Lower leg skin (tissue), 4 donors: ENCODE measurements around the gene IFNL1. TPM values are rescaled to one million over a fixed set of nuclear protein-coding genes. Genes with fewer than 3 reads are reported as not detected.
"Not testable (repeated sequence)": the region's sequence is repeated elsewhere in the genome, so short reads cannot be mapped to it uniquely, and the experiment has no call there.

ENCODE experiments used
- DNase-seq, 2 donors: peaks; one replicate each; pipeline ENCODE4 v3.0.0-alpha.2; 2019; ENCODE audit warnings: low spot score in 2 of 2
- H3K4me3 ChIP-seq: fragments of 200-600 bp; sonication (generic); 2 replicates; pipeline ENCODE4 v1.5.1; 2017; ENCODE audit warnings: mild to moderate bottlenecking, low read depth; ENCODE audit not compliant: poor library complexity, severe bottlenecking
- POLR2A ChIP-seq, 2 donors: fragments of 450-650 bp; IDR thresholded peaks; one replicate each; pipeline ENCODE4 v1.6.1; 2016 to 2017; ENCODE audit warnings: antibody characterized with exemption in 2 of 2, mild to moderate bottlenecking in 1 of 2, moderate library complexity in 1 of 2
- WGBS, 2 donors: methylation state at CpG; one replicate each; pipeline ENCODE4 v1.1.5; 2018; 5-methylcytosine and 5-hydroxymethylcytosine counted together
- intact Hi-C: fragments of 100-400 bp; cut with DNase I; formaldehyde crosslinking; loops from one replicate; pipeline ENCODE4 v1.15.0; 2023; ENCODE audit warnings: low total_unique reads
- total RNA-seq, 4 donors: library from RNA; depleted of rRNA; stranded (reverse); fragments of >200 nt; gene quantifications; one replicate each; pipeline ENCODE4 v1.1.0, GENCODE V29; 2016
- TF ChIP-seq, protein P1 (sequence below), 3 donors: fragments of 450-650 bp; IDR thresholded peaks; one replicate each; pipeline ENCODE4 v1.5.1; 2016; ENCODE audit warnings: antibody characterized with exemption in 3 of 3, mild to moderate bottlenecking in 3 of 3, moderate library complexity in 2 of 3

Gene IFNL1
- total RNA-seq, 4 donors from 2014 or later: not detected

DNA sequence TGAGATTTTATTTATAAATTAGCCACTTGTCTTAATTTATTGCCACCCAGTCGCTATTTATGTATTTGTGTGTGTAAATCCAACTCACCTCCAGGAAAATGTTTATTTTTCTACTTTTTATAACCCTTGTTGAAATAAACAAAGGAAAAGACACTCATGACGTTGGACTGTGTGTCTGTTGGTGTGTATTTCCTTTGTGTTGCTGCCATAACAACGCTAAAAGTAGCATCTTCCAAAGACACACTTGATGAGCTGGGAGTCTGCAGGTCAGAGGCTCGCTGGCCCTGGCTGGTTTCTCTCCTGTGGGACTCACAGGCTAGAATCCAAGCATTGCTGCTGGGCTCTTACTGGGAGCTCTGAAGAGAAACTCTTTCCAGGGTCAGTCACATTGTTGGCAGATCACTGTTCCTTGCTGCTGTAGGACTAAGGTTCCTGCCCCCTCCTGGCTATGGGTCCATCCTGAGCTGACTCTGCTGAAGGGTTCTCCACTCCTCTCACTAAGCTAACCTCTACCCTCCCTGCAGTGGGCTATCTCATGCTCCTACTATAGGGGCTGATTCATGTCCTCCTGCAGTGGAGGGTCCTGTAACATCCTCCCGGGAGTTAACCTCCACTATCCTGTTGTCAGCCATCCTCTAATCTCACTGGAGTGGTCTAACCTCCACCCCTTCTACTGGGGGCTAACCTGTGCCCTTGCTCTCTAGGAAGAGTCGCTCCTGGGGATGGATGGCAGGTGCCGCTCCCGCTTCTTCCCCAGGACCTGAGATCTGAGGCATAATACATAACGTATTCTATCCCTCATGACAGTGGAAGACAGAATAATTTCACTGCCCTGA lies 26.0 kb upstream of the IFNL1 start:
- TF ChIP-seq POLR2A (IDR thresholded peaks at IDR 0.05): no peak
- TF ChIP-seq, protein P1, sequence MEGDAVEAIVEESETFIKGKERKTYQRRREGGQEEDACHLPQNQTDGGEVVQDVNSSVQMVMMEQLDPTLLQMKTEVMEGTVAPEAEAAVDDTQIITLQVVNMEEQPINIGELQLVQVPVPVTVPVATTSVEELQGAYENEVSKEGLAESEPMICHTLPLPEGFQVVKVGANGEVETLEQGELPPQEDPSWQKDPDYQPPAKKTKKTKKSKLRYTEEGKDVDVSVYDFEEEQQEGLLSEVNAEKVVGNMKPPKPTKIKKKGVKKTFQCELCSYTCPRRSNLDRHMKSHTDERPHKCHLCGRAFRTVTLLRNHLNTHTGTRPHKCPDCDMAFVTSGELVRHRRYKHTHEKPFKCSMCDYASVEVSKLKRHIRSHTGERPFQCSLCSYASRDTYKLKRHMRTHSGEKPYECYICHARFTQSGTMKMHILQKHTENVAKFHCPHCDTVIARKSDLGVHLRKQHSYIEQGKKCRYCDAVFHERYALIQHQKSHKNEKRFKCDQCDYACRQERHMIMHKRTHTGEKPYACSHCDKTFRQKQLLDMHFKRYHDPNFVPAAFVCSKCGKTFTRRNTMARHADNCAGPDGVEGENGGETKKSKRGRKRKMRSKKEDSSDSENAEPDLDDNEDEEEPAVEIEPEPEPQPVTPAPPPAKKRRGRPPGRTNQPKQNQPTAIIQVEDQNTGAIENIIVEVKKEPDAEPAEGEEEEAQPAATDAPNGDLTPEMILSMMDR (IDR thresholded peaks at IDR 0.05): no peak
- H3K4me3 ChIP-seq: no peak overlapping the region
- intact Hi-C loops: no loop called here
- WGBS, 2 donors: 73 to 84% methylated on average over 9 of the region's 9 CpGs
- no peak for DNase-seq

DNA sequence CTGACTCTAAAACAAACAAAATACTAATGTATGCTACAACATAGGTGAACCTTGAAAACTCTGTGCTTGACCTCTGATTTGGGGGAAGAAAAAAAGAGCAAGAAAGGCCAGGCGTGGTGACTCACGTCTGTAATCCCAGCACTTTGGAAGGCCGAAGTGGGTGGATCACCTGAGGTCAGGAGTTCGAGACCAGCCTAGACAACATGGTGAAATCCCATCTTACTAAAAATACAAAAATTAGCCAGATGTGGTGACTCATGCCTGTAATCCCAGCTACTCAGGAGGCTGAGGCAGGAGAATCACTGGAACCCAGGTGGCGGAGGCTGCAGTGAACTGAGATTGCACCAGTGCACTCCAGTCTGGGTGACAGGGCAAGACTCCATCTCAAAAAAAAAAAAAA lies 22.3 kb upstream of the IFNL1 start:
- peak in 1 of 2 donors; percentile 15 for DNase-seq
- intact Hi-C loops: not testable (repeated sequence)
- 81 to 91% methylated on average over 5 of the region's 5 CpGs for WGBS, 2 donors

DNA sequence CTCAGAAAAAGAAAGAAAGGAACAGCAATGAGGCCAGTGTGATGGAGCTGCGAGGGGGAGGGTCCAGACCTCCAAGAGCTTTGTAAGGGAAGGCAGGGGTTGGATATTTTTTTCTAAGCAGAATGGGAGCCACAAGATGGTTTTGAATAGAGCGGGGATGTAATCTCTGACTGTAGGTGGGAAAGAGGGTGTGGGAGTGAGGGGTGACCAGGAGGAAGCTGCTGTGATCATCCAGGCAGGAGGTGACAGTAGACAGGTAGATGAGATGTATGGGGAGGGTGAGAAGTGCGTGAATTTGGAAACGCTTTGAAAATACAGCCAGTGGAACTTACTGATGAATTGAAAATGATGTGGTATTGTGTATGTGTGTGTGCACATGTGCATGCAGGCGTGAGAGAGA lies 20.6 kb upstream of the IFNL1 start:
- whole genome bisulfite sequencing, 2 donors: 79 to 81% methylated on average over 5 of the region's 5 CpGs
- no peak for TF ChIP-seq POLR2A (IDR thresholded peaks at IDR 0.05)
- TF ChIP-seq, protein P1 (IDR thresholded peaks at IDR 0.05): no peak
- intact Hi-C loops: no loop called here

More for the DNA sequence above, 22.3 kb upstream of the IFNL1 start:
- not testable (repeated sequence) for H3K4me3 ChIP-seq

DNA sequence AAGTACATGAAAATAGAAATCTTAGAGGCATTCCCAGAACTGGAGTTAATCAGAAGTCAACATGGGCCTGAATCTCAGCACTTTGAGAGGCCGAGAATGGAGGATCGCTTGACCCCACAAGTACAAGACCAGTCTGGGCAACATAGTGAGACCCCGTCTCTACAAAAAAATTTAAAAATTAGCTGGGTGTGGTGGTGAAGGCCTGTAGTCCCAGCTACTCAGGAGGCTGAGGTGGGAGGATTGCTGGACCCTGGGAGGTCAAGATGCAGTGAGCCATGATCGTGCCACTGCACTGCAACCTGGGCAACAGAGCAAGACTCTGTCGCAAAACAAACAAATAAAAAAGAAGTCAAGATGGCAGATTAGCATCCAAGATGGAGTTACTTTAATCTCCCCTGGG lies 19.5 kb upstream of the IFNL1 start:
- no peak for TF ChIP-seq POLR2A (IDR thresholded peaks at IDR 0.05)
- TF ChIP-seq, protein P1 (IDR thresholded peaks at IDR 0.05): no peak
- DNase-seq: no peak
- no peak overlapping the region for H3K4me3 ChIP-seq
- 91 to 97% methylated on average over 5 of the region's 5 CpGs for WGBS, 2 donors
- intact Hi-C loops: no loop called here

More for the DNA sequence above, 20.6 kb upstream of the IFNL1 start:
- no peak overlapping the region for H3K4me3 ChIP-seq
- no peak for DNase-seq

DNA sequence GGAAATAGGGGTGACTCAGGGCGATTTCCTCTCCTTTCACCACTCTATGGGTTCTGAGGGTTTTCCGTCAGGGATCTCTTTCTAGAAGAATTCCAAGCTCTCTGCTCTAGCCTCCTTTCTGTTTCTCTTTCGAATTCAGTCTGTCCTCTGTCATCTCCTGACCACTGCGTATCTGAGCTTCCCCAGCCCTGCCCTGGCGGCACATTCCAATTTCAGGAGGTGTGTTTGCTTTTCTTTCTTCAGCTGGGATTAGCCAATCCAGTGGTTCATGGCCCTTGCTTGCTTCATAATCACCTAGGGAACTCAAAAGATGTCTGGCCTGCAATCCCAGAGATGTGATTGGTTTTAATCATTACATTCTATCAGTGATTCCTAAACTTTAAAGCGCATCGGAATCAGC lies 18.6 kb upstream of the IFNL1 start:
- peak in 1 of 2 donors; percentile 43 for DNase-seq
- no peak overlapping the region for H3K4me3 ChIP-seq
- 87 to 89% methylated on average over 7 of the region's 7 CpGs for WGBS, 2 donors
- intact Hi-C loops: no loop called here
- TF ChIP-seq, protein P1 (IDR thresholded peaks at IDR 0.05): no peak
- TF ChIP-seq POLR2A (IDR thresholded peaks at IDR 0.05): no peak

DNA sequence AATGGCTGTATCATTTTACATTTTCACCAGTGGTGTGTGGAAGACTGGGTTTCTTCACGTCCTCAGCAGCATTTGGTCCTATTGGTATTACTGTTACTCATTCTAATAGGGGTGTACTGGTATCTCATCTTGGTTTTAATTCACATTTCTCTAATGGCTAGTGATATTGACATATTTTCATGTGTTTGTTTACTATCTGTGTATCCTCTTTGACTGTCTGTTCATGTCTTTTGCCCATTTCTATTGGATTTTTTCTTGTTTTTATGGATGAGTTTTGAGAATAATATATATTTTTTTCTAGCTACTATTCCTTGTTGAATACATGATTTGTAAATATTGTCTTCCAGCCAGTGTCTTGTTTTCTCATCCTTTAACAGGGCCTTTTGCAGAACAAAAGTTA lies 14.2 kb upstream of the IFNL1 start:
- no peak for TF ChIP-seq POLR2A (IDR thresholded peaks at IDR 0.05)
- TF ChIP-seq, protein P1 (IDR thresholded peaks at IDR 0.05): no peak
- WGBS, 2 donors: 65 to 66% methylated on average over 1 of the region's 1 CpG
- intact Hi-C loops: no loop called here
- no peak for DNase-seq
- H3K4me3 ChIP-seq: no peak overlapping the region
